Adrenal gland (tissue), 5 donors: ENCODE results near the gene TAF11L10.
"Not testable (repeated sequence)": the region's sequence is repeated elsewhere in the genome, so short reads cannot be mapped to it uniquely, and the experiment has no call there.

Experiments
- POLR2A ChIP-seq, 2 donors: fragments of 450-650 bp; IDR thresholded peaks; one replicate each; pipeline ENCODE4 v1.6.1; 2017; ENCODE audit warnings: antibody characterized with exemption in 2 of 2, mild to moderate bottlenecking in 2 of 2, moderate library complexity in 1 of 2
- TF ChIP-seq, protein P1 (sequence below), 6 experiments: fragments of 450-650 bp in 4 of 6; fragments of 200-600 bp in 2 of 6; sonication (generic) in 1 of 6; IDR thresholded peaks; 1 replicate in 5 of 6; 2 replicates in 1 of 6; pipeline versions ENCODE4 v1.5.1 to v1.8.0; 2016 to 2021; ENCODE audit warnings: antibody characterized with exemption in 6 of 6, mild to moderate bottlenecking in 2 of 6, moderate library complexity in 1 of 6
- donor health status: DM: no; HTN: no; CAD: no.

DNA sequence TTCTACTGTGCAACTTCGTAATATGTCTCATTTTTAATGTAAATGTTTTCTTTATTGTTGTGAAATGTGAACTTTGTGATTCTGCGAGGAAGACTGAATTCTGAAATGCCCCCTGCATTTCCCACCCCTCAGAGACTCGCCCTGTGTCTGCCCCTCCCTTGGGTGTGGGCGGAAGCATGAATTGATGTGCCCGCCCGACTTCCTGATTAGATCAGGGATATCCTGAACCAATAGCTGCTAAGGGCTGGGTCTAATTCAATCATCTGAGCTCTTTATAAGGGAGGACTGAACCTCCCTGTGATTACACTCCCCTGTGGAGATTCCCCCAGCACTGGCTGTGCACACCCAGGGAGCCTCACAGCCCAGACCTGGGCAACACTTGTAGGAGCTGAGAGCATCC, 6.3 kb upstream of the TAF11L10 start, which contains the start of gene TAF11L11:
- TF ChIP-seq, protein P1, sequence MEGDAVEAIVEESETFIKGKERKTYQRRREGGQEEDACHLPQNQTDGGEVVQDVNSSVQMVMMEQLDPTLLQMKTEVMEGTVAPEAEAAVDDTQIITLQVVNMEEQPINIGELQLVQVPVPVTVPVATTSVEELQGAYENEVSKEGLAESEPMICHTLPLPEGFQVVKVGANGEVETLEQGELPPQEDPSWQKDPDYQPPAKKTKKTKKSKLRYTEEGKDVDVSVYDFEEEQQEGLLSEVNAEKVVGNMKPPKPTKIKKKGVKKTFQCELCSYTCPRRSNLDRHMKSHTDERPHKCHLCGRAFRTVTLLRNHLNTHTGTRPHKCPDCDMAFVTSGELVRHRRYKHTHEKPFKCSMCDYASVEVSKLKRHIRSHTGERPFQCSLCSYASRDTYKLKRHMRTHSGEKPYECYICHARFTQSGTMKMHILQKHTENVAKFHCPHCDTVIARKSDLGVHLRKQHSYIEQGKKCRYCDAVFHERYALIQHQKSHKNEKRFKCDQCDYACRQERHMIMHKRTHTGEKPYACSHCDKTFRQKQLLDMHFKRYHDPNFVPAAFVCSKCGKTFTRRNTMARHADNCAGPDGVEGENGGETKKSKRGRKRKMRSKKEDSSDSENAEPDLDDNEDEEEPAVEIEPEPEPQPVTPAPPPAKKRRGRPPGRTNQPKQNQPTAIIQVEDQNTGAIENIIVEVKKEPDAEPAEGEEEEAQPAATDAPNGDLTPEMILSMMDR (IDR thresholded peaks at IDR 0.05): not testable (repeated sequence)
- TF ChIP-seq POLR2A (IDR thresholded peaks at IDR 0.05): not testable (repeated sequence)
